ENCODE measurements around the gene CAPN14. TPM values are rescaled to one million over a fixed set of nuclear protein-coding genes. Genes with fewer than 3 reads are reported as not detected.

The CAPN14 gene
- not detected for total RNA-seq

GRCh38 chr2:31217465-31218200, at the start of gene CAPN14:
TSS of gene CAPN14 (minus strand) at chr2:31217515. CDS start at chr2:31205447, 12,068 bp downstream.
- no peak within 1 kb of the TSS for H3K27ac ChIP-seq
- H3K36me3 ChIP-seq, result no peaks in the 10 kb centered on the region
- no peak for TF ChIP-seq POLR2A (IDR thresholded peaks at IDR 0.05)
- TF ChIP-seq CTCF (IDR thresholded peaks at IDR 0.05 in 4 of 5, conservative IDR thresholded peaks at IDR 0.05 in 1 of 5), result no peak
- intact Hi-C loops (cut with DNase I; ENCODE audit: low total_unique reads) (no loop called here), in situ Hi-C loops (cut with MboI; ENCODE audit: low sequenced_read_pairs in 4 of 4) (no loop called here)
- H3K4me3 ChIP-seq, result no peak within 1 kb of the TSS
- H3K27me3 ChIP-seq, result peaks cover 0 to 3% (median 0%) of the 10 kb centered on the region in 3 donors
- H3K4me1 ChIP-seq, result no peaks in the 10 kb centered on the region
- H3K9me3 ChIP-seq, result no peaks in the 10 kb centered on the region
- DNase-seq (no peak), ATAC-seq (no peak)

- in situ Hi-C loops (cut with MboI; ENCODE audit: low sequenced_read_pairs in 4 of 4), result no loop called here
Observed at GRCh38 chr2:31266804-31267203, 49.5 kb upstream of the CAPN14 start.

GRCh38 chr2:31265234-31265633, 47.9 kb upstream of the CAPN14 start:
- TF ChIP-seq CTCF (IDR thresholded peaks at IDR 0.05 in 4 of 5, conservative IDR thresholded peaks at IDR 0.05 in 1 of 5) (no peak), POLR2A (IDR thresholded peaks at IDR 0.05) (no peak)
- Histone ChIP-seq H3K27me3 (no peaks in the 10 kb centered on the region), H3K4me1 (no peaks in the 10 kb centered on the region), H3K9me3 (no peaks in the 10 kb centered on the region), H3K36me3 (no peaks in the 10 kb centered on the region), H3K4me3 (no peak overlapping the region), H3K27ac (no peak overlapping the region)
- ATAC-seq, result no peak
- in situ Hi-C loops (cut with MboI; ENCODE audit: low sequenced_read_pairs in 4 of 4) (no loop called here), intact Hi-C loops (cut with DNase I; ENCODE audit: low total_unique reads) (no loop called here)
- DNase-seq, result no peak

More at GRCh38 chr2:31266804-31267203, 49.5 kb upstream of the CAPN14 start:
- no peak for DNase-seq
- intact Hi-C loops (cut with DNase I; ENCODE audit: low total_unique reads), result no loop called here
- Histone ChIP-seq H3K27ac (no peak overlapping the region), H3K36me3 (no peaks in the 10 kb centered on the region), H3K4me3 (no peak overlapping the region), H3K27me3 (no peaks in the 10 kb centered on the region), H3K9me3 (no peaks in the 10 kb centered on the region), H3K4me1 (no peaks in the 10 kb centered on the region)
- no peak for ATAC-seq
- TF ChIP-seq POLR2A (IDR thresholded peaks at IDR 0.05) (no peak), CTCF (IDR thresholded peaks at IDR 0.05 in 4 of 5, conservative IDR thresholded peaks at IDR 0.05 in 1 of 5) (no peak)

- Histone ChIP-seq H3K36me3 (no peaks in the 10 kb centered on the region), H3K27ac (no peak overlapping the region), H3K4me1 (no peaks in the 10 kb centered on the region), H3K27me3 (no peaks in the 10 kb centered on the region), H3K9me3 (no peaks in the 10 kb centered on the region), H3K4me3 (no peak overlapping the region)
- no peak for DNase-seq
- TF ChIP-seq CTCF (IDR thresholded peaks at IDR 0.05 in 4 of 5, conservative IDR thresholded peaks at IDR 0.05 in 1 of 5) (peak in 1 of 5 experiments; percentile 35), POLR2A (IDR thresholded peaks at IDR 0.05) (no peak)
- peak; percentile 58 to 79 for ATAC-seq
- intact Hi-C loops (cut with DNase I; ENCODE audit: low total_unique reads), result no loop called here
- in situ Hi-C loops (cut with MboI; ENCODE audit: low sequenced_read_pairs in 4 of 4), result no loop called here
Observed at GRCh38 chr2:31263636-31264190, 46.4 kb upstream of the CAPN14 start.

Data from gastrocnemius medialis (tissue), 4 donors.